GM12865 (cell line): Measurements from ENCODE around the gene ANKZF1.

Source experiments
- DNase-seq: peaks from one replicate; pipeline ENCODE4 v3.0.0; 2010; ENCODE audit warnings: low read depth
- H3K4me3 ChIP-seq: 2 replicates; pipeline ENCODE4 v1.5.1; 2011; ENCODE audit warnings: mild to moderate bottlenecking, low read depth, low read length, control low read depth
- CTCF ChIP-seq: IDR thresholded peaks from 2 replicates; pipeline ENCODE4 v1.5.1; 2011; ENCODE audit warnings: low read length, control low read depth, low read depth, inconsistent platforms; ENCODE audit not compliant: insufficient read depth; ENCODE audit errors: missing control alignments

Gene ANKZF1

GRCh38 chr2:219204425-219205164 lies 25.0 kb upstream of the ANKZF1 start:
- no peak for TF ChIP-seq CTCF
- no peak for DNase-seq

GRCh38 chr2:219205165-219205538 lies 24.5 kb upstream of the ANKZF1 start:
- H3K4me3 ChIP-seq, result no peak overlapping the region
- no peak for TF ChIP-seq CTCF
- no peak for DNase-seq

More at GRCh38 chr2:219204425-219205164, 25.0 kb upstream of the ANKZF1 start:
- no peak overlapping the region for H3K4me3 ChIP-seq

DNA sequence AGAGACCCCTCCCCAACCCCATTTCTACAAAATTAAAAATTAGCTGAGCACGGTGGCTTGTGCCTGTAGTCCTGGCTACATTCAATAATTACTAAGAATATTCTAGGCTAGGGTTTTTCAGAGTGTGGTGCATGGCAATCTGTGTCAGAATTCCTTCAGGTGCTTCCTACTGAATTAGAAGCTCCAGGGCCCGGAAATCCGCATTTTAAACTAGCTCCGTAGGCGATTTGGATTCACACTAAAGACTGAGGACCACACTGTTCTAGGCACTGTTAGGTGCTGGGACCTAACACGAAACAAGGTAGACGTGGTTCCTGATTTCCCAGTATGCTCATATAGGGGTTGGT lies 23.7 kb upstream of the ANKZF1 start:
- no peak for DNase-seq
- peak overlapping the region; percentile 51 for H3K4me3 ChIP-seq
- TF ChIP-seq CTCF, result no peak

- TF ChIP-seq CTCF, result no peak
- peak; percentile 96 for DNase-seq
- H3K4me3 ChIP-seq, result peak within 1 kb of the TSS; percentile 66
Observed at GRCh38 chr2:219206328-219207133, 23.1 kb upstream of the ANKZF1 start, which contains the start of gene ZFAND2B. TSS of gene ZFAND2B (plus strand) at chr2:219206782. CDS start at chr2:219206988, 206 bp downstream.

DNA sequence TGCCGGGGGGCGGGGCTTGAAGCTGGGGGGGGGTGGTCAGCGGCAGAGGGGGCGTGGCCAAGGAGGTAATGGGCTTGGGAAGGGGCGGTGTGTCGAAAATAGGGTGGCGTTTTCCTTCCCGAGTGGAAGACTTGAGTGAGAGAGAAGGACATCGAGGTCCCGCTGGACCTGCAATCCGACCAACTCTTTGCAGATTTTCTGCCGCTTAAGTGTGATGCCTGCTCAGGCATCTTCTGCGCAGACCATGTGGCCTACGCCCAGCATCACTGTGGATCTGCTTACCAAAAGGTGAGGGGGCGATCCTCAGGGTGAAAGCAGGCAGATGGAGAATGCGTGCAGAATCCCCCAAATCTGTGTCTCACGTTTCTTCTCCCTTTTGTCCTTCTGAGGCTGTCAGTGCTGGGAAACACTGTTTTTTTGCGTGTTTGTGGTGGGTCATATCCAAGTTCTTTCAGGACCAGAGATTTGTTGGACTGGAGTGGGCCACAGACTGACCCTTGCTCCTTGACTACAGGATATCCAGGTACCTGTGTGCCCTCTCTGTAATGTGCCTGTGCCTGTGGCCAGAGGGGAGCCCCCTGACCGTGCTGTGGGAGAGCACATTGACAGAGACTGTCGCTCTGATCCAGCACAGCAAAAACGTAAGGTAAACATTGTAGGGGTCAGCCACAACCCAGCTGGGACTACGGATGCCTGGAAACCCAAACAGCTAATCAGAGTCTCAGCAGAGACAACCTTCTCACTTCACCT lies 22.3 kb upstream of the ANKZF1 start:
- no peak for DNase-seq

More for the DNA sequence above, 22.3 kb upstream of the ANKZF1 start:
- TF ChIP-seq CTCF, result no peak
- peak overlapping the region; percentile 66 for H3K4me3 ChIP-seq
